ENCODE data around the gene PARD3B.

Gene PARD3B

GRCh38 chr2:205145888-205146287, 600.6 kb downstream of the PARD3B start:
- no peak for FAIRE-seq
- no peak for DNase-seq (ENCODE audit: insufficient read length, low spot score)
- no peak for TF ChIP-seq SPI1 (IDR thresholded peaks at IDR 0.05; ENCODE audit: low read depth, low read length)
- TF ChIP-seq POLR2AphosphoS5 (IDR thresholded peaks at IDR 0.05; ENCODE audit: low read depth, low read length) = no peak
- TF ChIP-seq POU2F2 (IDR thresholded peaks at IDR 0.05; ENCODE audit: low read depth, low read length) = no peak
- TF ChIP-seq TAF1 (IDR thresholded peaks at IDR 0.05; ENCODE audit: low read depth, low read length) = no peak
- no peak for TF ChIP-seq POLR2A (IDR thresholded peaks at IDR 0.05; ENCODE audit: low read depth, low read length)
- TF ChIP-seq PAX5 (IDR thresholded peaks at IDR 0.05; ENCODE audit: insufficient read depth, low read length, severe bottlenecking) = no peak

- FAIRE-seq (no peak), DNase-seq (ENCODE audit: insufficient read length, low spot score) (no peak)
- TF ChIP-seq POLR2AphosphoS5 (IDR thresholded peaks at IDR 0.05; ENCODE audit: low read depth, low read length) (no peak), POU2F2 (IDR thresholded peaks at IDR 0.05; ENCODE audit: low read depth, low read length) (no peak), POLR2A (IDR thresholded peaks at IDR 0.05; ENCODE audit: low read depth, low read length) (no peak), TAF1 (IDR thresholded peaks at IDR 0.05; ENCODE audit: low read depth, low read length) (no peak), SPI1 (IDR thresholded peaks at IDR 0.05; ENCODE audit: low read depth, low read length) (no peak), PAX5 (IDR thresholded peaks at IDR 0.05; ENCODE audit: insufficient read depth, low read length, severe bottlenecking) (no peak)
These were observed 603.5 kb downstream of the PARD3B start for GRCh38 chr2:205148755-205149154.

- no peak for DNase-seq (ENCODE audit: insufficient read length, low spot score)
- no peak for TF ChIP-seq POU2F2 (IDR thresholded peaks at IDR 0.05; ENCODE audit: low read depth, low read length)
- TF ChIP-seq POLR2A (IDR thresholded peaks at IDR 0.05; ENCODE audit: low read depth, low read length) = no peak
- no peak for TF ChIP-seq PAX5 (IDR thresholded peaks at IDR 0.05; ENCODE audit: insufficient read depth, low read length, severe bottlenecking)
- TF ChIP-seq POLR2AphosphoS5 (IDR thresholded peaks at IDR 0.05; ENCODE audit: low read depth, low read length) = no peak
- no peak for FAIRE-seq
These were observed 611.2 kb downstream of the PARD3B start for GRCh38 chr2:205156457-205156856.

GRCh38 chr2:205158404-205158803, 613.1 kb downstream of the PARD3B start:
- FAIRE-seq (no peak), DNase-seq (ENCODE audit: insufficient read length, low spot score) (no peak)
- TF ChIP-seq PAX5 (IDR thresholded peaks at IDR 0.05; ENCODE audit: insufficient read depth, low read length, severe bottlenecking) (no peak), TAF1 (IDR thresholded peaks at IDR 0.05; ENCODE audit: low read depth, low read length) (no peak), SPI1 (IDR thresholded peaks at IDR 0.05; ENCODE audit: low read depth, low read length) (no peak)

- TF ChIP-seq POLR2AphosphoS5 (IDR thresholded peaks at IDR 0.05; ENCODE audit: low read depth, low read length) = no peak
- no peak for TF ChIP-seq POU2F2 (IDR thresholded peaks at IDR 0.05; ENCODE audit: low read depth, low read length)
- no peak for TF ChIP-seq PAX5 (IDR thresholded peaks at IDR 0.05; ENCODE audit: insufficient read depth, low read length, severe bottlenecking)
- TF ChIP-seq TAF1 (IDR thresholded peaks at IDR 0.05; ENCODE audit: low read depth, low read length) = no peak
- no peak for TF ChIP-seq SPI1 (IDR thresholded peaks at IDR 0.05; ENCODE audit: low read depth, low read length)
- no peak for TF ChIP-seq POLR2A (IDR thresholded peaks at IDR 0.05; ENCODE audit: low read depth, low read length)
- DNase-seq (ENCODE audit: insufficient read length, low spot score) (no peak), FAIRE-seq (no peak)
These were observed 616.0 kb downstream of the PARD3B start for GRCh38 chr2:205161156-205161839.

- DNase-seq (ENCODE audit: insufficient read length, low spot score) (no peak), FAIRE-seq (no peak)
- TF ChIP-seq PAX5 (IDR thresholded peaks at IDR 0.05; ENCODE audit: insufficient read depth, low read length, severe bottlenecking) (no peak), POLR2A (IDR thresholded peaks at IDR 0.05; ENCODE audit: low read depth, low read length) (no peak), SPI1 (IDR thresholded peaks at IDR 0.05; ENCODE audit: low read depth, low read length) (no peak), POLR2AphosphoS5 (IDR thresholded peaks at IDR 0.05; ENCODE audit: low read depth, low read length) (no peak), POU2F2 (IDR thresholded peaks at IDR 0.05; ENCODE audit: low read depth, low read length) (no peak), TAF1 (IDR thresholded peaks at IDR 0.05; ENCODE audit: low read depth, low read length) (no peak)
These were observed 621.5 kb downstream of the PARD3B start for GRCh38 chr2:205166745-205167144.

GRCh38 chr2:205169012-205169411, 623.7 kb downstream of the PARD3B start:
- FAIRE-seq (no peak), DNase-seq (ENCODE audit: insufficient read length, low spot score) (no peak)
- TF ChIP-seq POLR2A (IDR thresholded peaks at IDR 0.05; ENCODE audit: low read depth, low read length) = no peak
- TF ChIP-seq POU2F2 (IDR thresholded peaks at IDR 0.05; ENCODE audit: low read depth, low read length) = no peak
- no peak for TF ChIP-seq SPI1 (IDR thresholded peaks at IDR 0.05; ENCODE audit: low read depth, low read length)
- TF ChIP-seq TAF1 (IDR thresholded peaks at IDR 0.05; ENCODE audit: low read depth, low read length) = no peak
- TF ChIP-seq POLR2AphosphoS5 (IDR thresholded peaks at IDR 0.05; ENCODE audit: low read depth, low read length) = no peak
- no peak for TF ChIP-seq PAX5 (IDR thresholded peaks at IDR 0.05; ENCODE audit: insufficient read depth, low read length, severe bottlenecking)

GRCh38 chr2:205169464-205169863, 624.2 kb downstream of the PARD3B start:
- DNase-seq (ENCODE audit: insufficient read length, low spot score) = no peak
- no peak for FAIRE-seq
- no peak for TF ChIP-seq POU2F2 (IDR thresholded peaks at IDR 0.05; ENCODE audit: low read depth, low read length)
- no peak for TF ChIP-seq POLR2AphosphoS5 (IDR thresholded peaks at IDR 0.05; ENCODE audit: low read depth, low read length)
- TF ChIP-seq POLR2A (IDR thresholded peaks at IDR 0.05; ENCODE audit: low read depth, low read length) = no peak
- TF ChIP-seq PAX5 (IDR thresholded peaks at IDR 0.05; ENCODE audit: insufficient read depth, low read length, severe bottlenecking) = no peak
- TF ChIP-seq SPI1 (IDR thresholded peaks at IDR 0.05; ENCODE audit: low read depth, low read length) = no peak
- TF ChIP-seq TAF1 (IDR thresholded peaks at IDR 0.05; ENCODE audit: low read depth, low read length) = no peak

GRCh38 chr2:205170399-205170798, 625.1 kb downstream of the PARD3B start:
- TF ChIP-seq SPI1 (IDR thresholded peaks at IDR 0.05; ENCODE audit: low read depth, low read length) (no peak), TAF1 (IDR thresholded peaks at IDR 0.05; ENCODE audit: low read depth, low read length) (no peak), PAX5 (IDR thresholded peaks at IDR 0.05; ENCODE audit: insufficient read depth, low read length, severe bottlenecking) (no peak), POU2F2 (IDR thresholded peaks at IDR 0.05; ENCODE audit: low read depth, low read length) (no peak), POLR2A (IDR thresholded peaks at IDR 0.05; ENCODE audit: low read depth, low read length) (no peak), POLR2AphosphoS5 (IDR thresholded peaks at IDR 0.05; ENCODE audit: low read depth, low read length) (no peak)
- DNase-seq (ENCODE audit: insufficient read length, low spot score) (no peak), FAIRE-seq (no peak)

All from GM12891 (cell line).